ENCODE data around the gene UGDH. TPM values are rescaled to one million over a fixed set of nuclear protein-coding genes. Genes with fewer than 3 reads are reported as not detected.
"Not testable (repeated sequence)": the region's sequence is repeated elsewhere in the genome, so short reads cannot be mapped to it uniquely, and the experiment has no call there.

UGDH gene
- total RNA-seq, 5 donors from 2014 or later (not counting 1 experiment from before 2014, with no cell fraction given), result 7.6 to 22.8 (median 18.2) TPM

GRCh38 chr4:39458505-39459300 lies 68.5 kb downstream of the UGDH start, which contains the start of the genes LIAS and RPL9:
Gene LIAS, plus strand, starts transcription at chr4:39459056. Its CDS starts 62 bp downstream, at chr4:39459118.
Gene RPL9, minus strand, starts transcription at chr4:39458922. Its CDS starts 483 bp downstream, at chr4:39458439.
- Mint-ChIP-seq H3K27me3 (no peaks in the 10 kb centered on the region), H3K4me1 (peaks cover 49 to 57% (median 51%) of the 10 kb centered on the region in 3 donors), H3K27ac (peak within 1 kb of the TSS; percentile 98 to 99), H3K9me3 (no peaks in the 10 kb centered on the region), H3K4me3 (peak within 1 kb of the TSS; percentile 92 to 96 (median 95)), H3K36me3 (peaks cover 47% of the 10 kb centered on the region)
- POLR2A ChIA-PET, result interaction anchor here (0.6 to 2.5 kb wide), 12 partner anchors 10 to 1632 kb away, joined by 3 to 15 read pairs (median 4); partner anchors contain the start of genes PGM2 (in 1 of the 2) and RFC1 (in 1 of the 2)
- peak; percentile 80 to 99 (median 91) for DNase-seq
- peak within 1 kb of the TSS; percentile 97 for H3K27ac ChIP-seq (ENCODE audit: low read length)
- H3K27me3 ChIP-seq (replicated peaks in 1 of 2; ENCODE audit: control insufficient read depth in 2 of 2, extremely low read depth in 1 of 2, insufficient read depth in 2 of 2, low read length in 1 of 2), result no peaks in the 10 kb centered on the region
- peaks cover 5 to 52% of the 10 kb centered on the region in 2 donors for H3K36me3 ChIP-seq (ENCODE audit: control insufficient read depth in 2 of 2, extremely low read depth in 1 of 2, insufficient read depth in 1 of 2, low read length in 1 of 2)
- ATAC-seq (replicated peaks in 1 of 4), result peak; percentile 85 to 86 (median 86)
- peak within 1 kb of the TSS; percentile 77 to 98 for H3K4me3 ChIP-seq (ENCODE audit: control insufficient read depth in 1 of 2, extremely low read depth in 1 of 2, low read length in 1 of 2)
- no peaks in the 10 kb centered on the region for H3K9me3 ChIP-seq
- peaks cover 15 to 20% of the 10 kb centered on the region in 2 experiments for H3K4me1 ChIP-seq (ENCODE audit: control insufficient read depth in 1 of 2, extremely low read depth in 1 of 2, insufficient read depth in 2 of 2, low read length in 2 of 2)
- CTCF ChIA-PET, result interaction anchor here in 1 of 2 donors (2.1 kb wide), 1 partner anchor 10 kb away, joined by 13 read pairs; no protein-coding TSS in a partner anchor
- under 1% methylated on average over 46 of the region's 55 CpGs for WGBS (ENCODE audit: insufficient coverage)

DNA sequence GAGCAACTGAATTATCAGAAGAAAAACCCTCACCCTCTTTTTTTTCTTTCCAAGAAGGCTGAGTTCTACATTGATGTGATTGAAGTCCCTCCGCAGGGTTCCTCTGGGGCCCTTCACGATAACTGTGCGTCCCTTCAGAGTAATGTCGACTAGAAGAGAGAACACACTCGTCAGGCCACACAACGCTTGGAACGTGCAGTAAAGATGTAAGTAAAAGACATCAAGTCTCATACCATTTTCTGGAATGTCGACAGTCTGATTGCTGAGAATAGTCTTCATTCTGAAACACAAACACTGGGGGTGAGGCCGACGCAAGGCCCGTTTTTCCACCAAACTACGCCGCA lies 69.1 kb downstream of the UGDH start:
- H3K27ac ChIP-seq (ENCODE audit: low read length), result peak overlapping the region; percentile 97
- not testable (repeated sequence) for H3K27me3 ChIP-seq (replicated peaks in 1 of 2; ENCODE audit: control insufficient read depth in 2 of 2, extremely low read depth in 1 of 2, insufficient read depth in 2 of 2, low read length in 1 of 2); H3K9me3 Mint-ChIP-seq; H3K27me3 Mint-ChIP-seq; H3K9me3 ChIP-seq; DNase-seq
- peak in 3 of 4 experiments; percentile 2 to 4 (median 2) for ATAC-seq (replicated peaks in 1 of 4)
- H3K4me3 ChIP-seq (ENCODE audit: control insufficient read depth in 1 of 2, extremely low read depth in 1 of 2, low read length in 1 of 2), result peak overlapping the region; percentile 77 to 98
- POLR2A ChIA-PET, result interaction anchor here (0.6 to 2.5 kb wide), 7 partner anchors 10 to 781 kb away, joined by 3 to 15 read pairs (median 5); partner anchors contain the start of gene RFC1 (in 1 of the 2)
- H3K36me3 ChIP-seq (ENCODE audit: control insufficient read depth in 2 of 2, extremely low read depth in 1 of 2, insufficient read depth in 1 of 2, low read length in 1 of 2), result peaks cover 5 to 54% of the 10 kb centered on the region in 2 donors
- WGBS (ENCODE audit: insufficient coverage), result under 1% methylated on average over 12 of the region's 13 CpGs
- H3K4me1 ChIP-seq (ENCODE audit: control insufficient read depth in 1 of 2, extremely low read depth in 1 of 2, insufficient read depth in 2 of 2, low read length in 2 of 2), result peaks cover 15 to 20% of the 10 kb centered on the region in 2 experiments
- Mint-ChIP-seq H3K4me3 (peak overlapping the region; percentile 92 to 96 (median 95)), H3K27ac (peak overlapping the region; percentile 98 to 99), H3K4me1 (peaks cover 49 to 57% (median 51%) of the 10 kb centered on the region in 3 donors), H3K36me3 (peaks cover 46% of the 10 kb centered on the region)
- CTCF ChIA-PET, result interaction anchor here in 1 of 2 donors (0.8 kb wide), 1 partner anchor 8 kb away, joined by 3 read pairs; no protein-coding TSS in a partner anchor

GRCh38 chr4:39456946-39457763 lies 70.1 kb downstream of the UGDH start:
- Mint-ChIP-seq H3K4me1 (peaks cover 51 to 58% (median 51%) of the 10 kb centered on the region in 3 donors), H3K27me3 (no peaks in the 10 kb centered on the region), H3K9me3 (no peaks in the 10 kb centered on the region), H3K27ac (peak overlapping the region; percentile 98 to 99), H3K36me3 (peaks cover 53% of the 10 kb centered on the region), H3K4me3 (peak overlapping the region; percentile 92 to 96 (median 95))
- ChIA-PET CTCF (interaction anchor here (0.6 to 0.8 kb wide), 3 partner anchors 9 to 1263 kb away, joined by 3 read pairs; no protein-coding TSS in a partner anchor), POLR2A (interaction anchor here (0.6 to 2.5 kb wide), 6 partner anchors 9 to 859 kb away, joined by 3 to 8 read pairs (median 5); partner anchors contain the start of gene RFC1 (in 2 of the 2))
- H3K27ac ChIP-seq (ENCODE audit: low read length), result peak overlapping the region; percentile 97
- peak overlapping the region; percentile 21 to 77 for H3K4me3 ChIP-seq (ENCODE audit: control insufficient read depth in 1 of 2, extremely low read depth in 1 of 2, low read length in 1 of 2)
- H3K9me3 ChIP-seq, result no peaks in the 10 kb centered on the region
- H3K36me3 ChIP-seq (ENCODE audit: control insufficient read depth in 2 of 2, extremely low read depth in 1 of 2, insufficient read depth in 1 of 2, low read length in 1 of 2), result peaks cover 6 to 58% of the 10 kb centered on the region in 2 donors
- DNase-seq, result no peak
- H3K4me1 ChIP-seq (ENCODE audit: control insufficient read depth in 1 of 2, extremely low read depth in 1 of 2, insufficient read depth in 2 of 2, low read length in 2 of 2), result peaks cover 15 to 20% of the 10 kb centered on the region in 2 experiments
- ATAC-seq (replicated peaks in 1 of 4), result no peak
- 56% methylated on average over 6 of the region's 10 CpGs for WGBS (ENCODE audit: insufficient coverage)
- H3K27me3 ChIP-seq (replicated peaks in 1 of 2; ENCODE audit: control insufficient read depth in 2 of 2, extremely low read depth in 1 of 2, insufficient read depth in 2 of 2, low read length in 1 of 2), result no peaks in the 10 kb centered on the region

DNA sequence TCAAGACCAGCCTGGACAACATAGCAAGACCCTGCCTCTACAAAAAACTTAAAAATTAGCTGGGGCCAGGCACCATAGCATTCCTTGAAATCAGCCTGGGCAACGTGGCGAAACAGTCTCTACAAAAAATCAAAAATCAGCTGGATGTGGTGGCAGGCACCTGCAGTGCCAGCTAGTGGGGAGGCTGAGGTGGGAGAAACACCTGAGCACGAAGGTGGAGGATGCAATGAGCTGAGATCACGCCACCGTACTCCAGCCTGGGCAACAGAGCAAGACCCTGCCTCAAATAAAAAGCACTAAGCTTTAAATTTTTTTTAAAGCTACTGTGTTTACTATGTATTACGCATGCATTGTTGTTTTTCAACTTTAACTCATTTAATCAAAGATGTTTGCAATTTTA lies 71.8 kb downstream of the UGDH start:
- CTCF ChIA-PET, result interaction anchor here in 1 of 2 donors (0.9 kb wide), 1 partner anchor 8 kb away, joined by 3 read pairs; no protein-coding TSS in a partner anchor
- peaks cover 46 to 59% (median 54%) of the 10 kb centered on the region in 3 donors for H3K4me1 Mint-ChIP-seq
- H3K4me3 ChIP-seq (ENCODE audit: control insufficient read depth in 1 of 2, extremely low read depth in 1 of 2, low read length in 1 of 2), result no peak overlapping the region

GRCh38 chr4:39453738-39454137 lies 73.5 kb downstream of the UGDH start:
- H3K9me3 Mint-ChIP-seq, result no peaks in the 10 kb centered on the region
- Histone ChIP-seq H3K36me3 (ENCODE audit: control insufficient read depth in 2 of 2, extremely low read depth in 1 of 2, insufficient read depth in 1 of 2, low read length in 1 of 2) (peaks cover 7 to 64% of the 10 kb centered on the region in 2 donors), H3K4me1 (ENCODE audit: control insufficient read depth in 1 of 2, extremely low read depth in 1 of 2, insufficient read depth in 2 of 2, low read length in 2 of 2) (peaks cover 12 to 13% of the 10 kb centered on the region in 2 experiments), H3K27me3 (replicated peaks in 1 of 2; ENCODE audit: control insufficient read depth in 2 of 2, extremely low read depth in 1 of 2, insufficient read depth in 2 of 2, low read length in 1 of 2) (no peaks in the 10 kb centered on the region), H3K4me3 (ENCODE audit: control insufficient read depth in 1 of 2, extremely low read depth in 1 of 2, low read length in 1 of 2) (no peak overlapping the region), H3K27ac (ENCODE audit: low read length) (no peak overlapping the region), H3K9me3 (no peaks in the 10 kb centered on the region)
- ChIA-PET CTCF (interaction anchor here in 1 of 2 donors (1.5 kb wide), 1 partner anchor 16 kb away, joined by 4 read pairs; no protein-coding TSS in a partner anchor), POLR2A (interaction anchor here (0.5 to 0.6 kb wide), 4 partner anchors 92 to 365 kb away, joined by 3 to 10 read pairs (median 4); no protein-coding TSS in a partner anchor)
- no peak overlapping the region for H3K4me3 Mint-ChIP-seq
- H3K27me3 Mint-ChIP-seq, result no peaks in the 10 kb centered on the region
- H3K4me1 Mint-ChIP-seq, result peaks cover 36 to 50% (median 43%) of the 10 kb centered on the region in 3 donors
- WGBS (ENCODE audit: insufficient coverage), result no CpG with 5 or more reads among the region's 2 CpGs
- no peak overlapping the region for H3K27ac Mint-ChIP-seq
- ATAC-seq (replicated peaks in 1 of 4) (no peak), DNase-seq (no peak)
- peaks cover 61% of the 10 kb centered on the region for H3K36me3 Mint-ChIP-seq

More for the DNA sequence above, 71.8 kb downstream of the UGDH start:
- Mint-ChIP-seq H3K27ac (no peak overlapping the region), H3K4me3 (no peak overlapping the region), H3K9me3 (no peaks in the 10 kb centered on the region), H3K27me3 (no peaks in the 10 kb centered on the region), H3K36me3 (peaks cover 61% of the 10 kb centered on the region)
- ATAC-seq (replicated peaks in 1 of 4), result no peak
- no peak overlapping the region for H3K27ac ChIP-seq (ENCODE audit: low read length)
- POLR2A ChIA-PET, result interaction anchor here (0.5 to 0.9 kb wide), 8 partner anchors 11 to 1134 kb away, joined by 3 to 7 read pairs (median 4); no protein-coding TSS in a partner anchor
- 83% methylated on average over 2 of the region's 6 CpGs for WGBS (ENCODE audit: insufficient coverage)
- peaks cover 15 to 20% of the 10 kb centered on the region in 2 experiments for H3K4me1 ChIP-seq (ENCODE audit: control insufficient read depth in 1 of 2, extremely low read depth in 1 of 2, insufficient read depth in 2 of 2, low read length in 2 of 2)
- peaks cover 7 to 64% of the 10 kb centered on the region in 2 donors for H3K36me3 ChIP-seq (ENCODE audit: control insufficient read depth in 2 of 2, extremely low read depth in 1 of 2, insufficient read depth in 1 of 2, low read length in 1 of 2)
- no peaks in the 10 kb centered on the region for H3K27me3 ChIP-seq (replicated peaks in 1 of 2; ENCODE audit: control insufficient read depth in 2 of 2, extremely low read depth in 1 of 2, insufficient read depth in 2 of 2, low read length in 1 of 2)
- DNase-seq, result no peak
- H3K9me3 ChIP-seq, result no peaks in the 10 kb centered on the region
